Measurements from ENCODE around the gene SLC39A9. TPM values are rescaled to one million over a fixed set of nuclear protein-coding genes. Genes with fewer than 3 reads are reported as not detected.

SLC39A9 gene
- total and polyA plus RNA-seq, 2 experiments from 2014 or later = 17.7 to 48.1 TPM

- Mint-ChIP-seq H3K27ac (no peak overlapping the region), H3K4me3 (no peak overlapping the region), H3K36me3 (ENCODE audit: low read depth) (no peaks in the 10 kb centered on the region), H3K4me1 (peaks cover 10% of the 10 kb centered on the region), H3K9me3 (no peaks in the 10 kb centered on the region), H3K27me3 (ENCODE audit: insufficient read depth, low read depth, poor library complexity) (peaks cover 26% of the 10 kb centered on the region)
- H3K4me2 ChIP-seq = no peak overlapping the region
- H3K79me2 ChIP-seq (replicated peaks; ENCODE audit: insufficient read depth) = no peaks in the 10 kb centered on the region
- no peak overlapping the region for H3K27ac ChIP-seq (ENCODE audit: low read depth)
- DNase-seq (ENCODE audit: low spot score) (no peak), ATAC-seq (no peak)
- H3K4me1 ChIP-seq (ENCODE audit: insufficient read depth) = no peaks in the 10 kb centered on the region
- no peaks in the 10 kb centered on the region; the same call in 1 of the 2 replicates for H4K20me1 ChIP-seq (replicated peaks; ENCODE audit: insufficient read depth)
- no peak overlapping the region for H2AFZ ChIP-seq
- no peaks in the 10 kb centered on the region for H3K36me3 ChIP-seq (ENCODE audit: insufficient read depth)
- H3F3A ChIP-seq (replicated peaks; ENCODE audit: low read depth) = no peaks in the 10 kb centered on the region
- TF ChIP-seq ZNF331 (CRISPR knock-in tag; IDR thresholded peaks at IDR 0.05; ENCODE audit: low read depth) (no peak), POLR2AphosphoS5 (IDR thresholded peaks at IDR 0.05; ENCODE audit: low read depth) (no peak), CREB1 (CRISPR knock-in tag; IDR thresholded peaks at IDR 0.05; ENCODE audit: low read depth) (no peak), CTCF (conservative IDR thresholded peaks at IDR 0.05; ENCODE audit: low read depth in 2 of 2) (no peak), ZNF462 (CRISPR knock-in tag; IDR thresholded peaks at IDR 0.05) (no peak), EZH2phosphoT487 (IDR thresholded peaks at IDR 0.05; ENCODE audit: unreplicated experiment) (no peak), ETS1 (IDR thresholded peaks at IDR 0.05) (no peak), JUNB (IDR thresholded peaks at IDR 0.05; ENCODE audit: unreplicated experiment) (no peak), STAT1 (IDR thresholded peaks at IDR 0.05; ENCODE audit: unreplicated experiment) (no peak), ZNF114 (CRISPR knock-in tag; IDR thresholded peaks at IDR 0.05) (no peak), REST (IDR thresholded peaks at IDR 0.05; ENCODE audit: unreplicated experiment) (no peak), EZH2 (IDR thresholded peaks at IDR 0.05; ENCODE audit: low read depth, unreplicated experiment) (no peak), NANOG (IDR thresholded peaks at IDR 0.05; ENCODE audit: borderline replicate concordance) (no peak)
- H3K9me2 ChIP-seq (ENCODE audit: insufficient read depth) = no peaks in the 10 kb centered on the region
- H3K4me3 ChIP-seq = no peak overlapping the region
- H3K27me3 ChIP-seq (ENCODE audit: insufficient read depth) = peaks cover 33% of the 10 kb centered on the region
Observed at GRCh38 chr14:69489495-69489894, 91.0 kb downstream of the SLC39A9 start.

Data from GM23338 (cell line).